ENCODE measurements around the gene LPO. TPM values are rescaled to one million over a fixed set of nuclear protein-coding genes. Genes with fewer than 3 reads are reported as not detected.

LPO gene
- total RNA-seq, 1 donor from 2014 or later: not detected

GRCh38 chr17:58242171-58242784 lies 3.9 kb downstream of the LPO start:
- CTCF ChIA-PET: interaction anchor here (0.9 to 1.6 kb wide), 3 partner anchors 11 to 42 kb away, joined by 3 to 4 read pairs (median 4); no protein-coding TSS in a partner anchor
- DNase-seq (no peak), ATAC-seq (ENCODE audit: low read depth) (no peak)
- TF ChIP-seq, protein P1, sequence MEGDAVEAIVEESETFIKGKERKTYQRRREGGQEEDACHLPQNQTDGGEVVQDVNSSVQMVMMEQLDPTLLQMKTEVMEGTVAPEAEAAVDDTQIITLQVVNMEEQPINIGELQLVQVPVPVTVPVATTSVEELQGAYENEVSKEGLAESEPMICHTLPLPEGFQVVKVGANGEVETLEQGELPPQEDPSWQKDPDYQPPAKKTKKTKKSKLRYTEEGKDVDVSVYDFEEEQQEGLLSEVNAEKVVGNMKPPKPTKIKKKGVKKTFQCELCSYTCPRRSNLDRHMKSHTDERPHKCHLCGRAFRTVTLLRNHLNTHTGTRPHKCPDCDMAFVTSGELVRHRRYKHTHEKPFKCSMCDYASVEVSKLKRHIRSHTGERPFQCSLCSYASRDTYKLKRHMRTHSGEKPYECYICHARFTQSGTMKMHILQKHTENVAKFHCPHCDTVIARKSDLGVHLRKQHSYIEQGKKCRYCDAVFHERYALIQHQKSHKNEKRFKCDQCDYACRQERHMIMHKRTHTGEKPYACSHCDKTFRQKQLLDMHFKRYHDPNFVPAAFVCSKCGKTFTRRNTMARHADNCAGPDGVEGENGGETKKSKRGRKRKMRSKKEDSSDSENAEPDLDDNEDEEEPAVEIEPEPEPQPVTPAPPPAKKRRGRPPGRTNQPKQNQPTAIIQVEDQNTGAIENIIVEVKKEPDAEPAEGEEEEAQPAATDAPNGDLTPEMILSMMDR (IDR thresholded peaks at IDR 0.05): no peak
- intact Hi-C loops (cut with micrococcal nuclease): no loop called here
- H3K9me3 Mint-ChIP-seq: no peaks in the 10 kb centered on the region
- no peak overlapping the region for H3K4me3 Mint-ChIP-seq
- POLR2A ChIA-PET: interaction anchor here (0.6 kb wide), 1 partner anchor 281 kb away, joined by 6 read pairs; no protein-coding TSS in a partner anchor
- H3K36me3 Mint-ChIP-seq (ENCODE audit: low read depth): no peaks in the 10 kb centered on the region
- no peak overlapping the region for H3K27ac Mint-ChIP-seq
- peaks cover 42% of the 10 kb centered on the region for H3K27me3 Mint-ChIP-seq
- no peaks in the 10 kb centered on the region for H3K4me1 Mint-ChIP-seq

DNA sequence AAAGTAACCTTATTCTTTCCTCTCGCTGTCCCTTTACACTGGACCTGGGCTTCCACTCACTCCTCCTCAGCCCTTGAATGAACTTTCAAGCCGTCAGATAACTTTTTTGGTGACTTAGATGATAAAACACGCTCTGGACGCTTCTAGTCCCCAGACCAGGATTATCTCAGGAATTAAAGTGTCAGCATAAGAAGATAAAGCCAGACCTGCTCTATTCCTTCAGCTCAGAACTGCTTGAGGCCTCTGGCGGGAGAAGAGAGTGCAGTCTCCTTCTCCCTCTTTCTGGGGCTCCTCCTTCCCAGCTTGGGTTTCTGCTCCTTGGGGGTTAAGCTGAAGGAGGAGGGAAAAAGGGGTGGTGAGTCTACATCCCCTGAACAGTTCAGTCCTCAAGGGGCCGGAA lies 6.6 kb downstream of the LPO start:
- H3K4me1 Mint-ChIP-seq: peaks cover 11% of the 10 kb centered on the region
- TF ChIP-seq, protein P1 (IDR thresholded peaks at IDR 0.05): no peak
- H3K4me3 Mint-ChIP-seq: no peak overlapping the region
- H3K27me3 Mint-ChIP-seq: peaks cover 34% of the 10 kb centered on the region
- intact Hi-C loops (cut with micrococcal nuclease): loop anchor here (5.0 kb wide), 1 partner anchor 57 kb away; no protein-coding TSS in a partner anchor
- POLR2A ChIA-PET: no interaction called here
- H3K27ac Mint-ChIP-seq: no peak overlapping the region
- H3K9me3 Mint-ChIP-seq: no peaks in the 10 kb centered on the region
- CTCF ChIA-PET: no interaction called here
- no peak for ATAC-seq (ENCODE audit: low read depth)
- H3K36me3 Mint-ChIP-seq (ENCODE audit: low read depth): no peaks in the 10 kb centered on the region
- no peak for DNase-seq

GRCh38 chr17:58245428-58246103 lies 7.2 kb downstream of the LPO start:
- DNase-seq: no peak
- H3K9me3 Mint-ChIP-seq: no peaks in the 10 kb centered on the region
- no peak for ATAC-seq (ENCODE audit: low read depth)
- intact Hi-C loops (cut with micrococcal nuclease): loop anchor here (5.0 kb wide), 1 partner anchor 57 kb away; no protein-coding TSS in a partner anchor
- CTCF ChIA-PET: no interaction called here
- POLR2A ChIA-PET: no interaction called here
- no peak overlapping the region for H3K4me3 Mint-ChIP-seq
- peaks cover 14% of the 10 kb centered on the region for H3K4me1 Mint-ChIP-seq
- H3K27ac Mint-ChIP-seq: no peak overlapping the region
- no peaks in the 10 kb centered on the region for H3K36me3 Mint-ChIP-seq (ENCODE audit: low read depth)
- TF ChIP-seq, protein P1 (IDR thresholded peaks at IDR 0.05): no peak
- peaks cover 30% of the 10 kb centered on the region for H3K27me3 Mint-ChIP-seq

DNA sequence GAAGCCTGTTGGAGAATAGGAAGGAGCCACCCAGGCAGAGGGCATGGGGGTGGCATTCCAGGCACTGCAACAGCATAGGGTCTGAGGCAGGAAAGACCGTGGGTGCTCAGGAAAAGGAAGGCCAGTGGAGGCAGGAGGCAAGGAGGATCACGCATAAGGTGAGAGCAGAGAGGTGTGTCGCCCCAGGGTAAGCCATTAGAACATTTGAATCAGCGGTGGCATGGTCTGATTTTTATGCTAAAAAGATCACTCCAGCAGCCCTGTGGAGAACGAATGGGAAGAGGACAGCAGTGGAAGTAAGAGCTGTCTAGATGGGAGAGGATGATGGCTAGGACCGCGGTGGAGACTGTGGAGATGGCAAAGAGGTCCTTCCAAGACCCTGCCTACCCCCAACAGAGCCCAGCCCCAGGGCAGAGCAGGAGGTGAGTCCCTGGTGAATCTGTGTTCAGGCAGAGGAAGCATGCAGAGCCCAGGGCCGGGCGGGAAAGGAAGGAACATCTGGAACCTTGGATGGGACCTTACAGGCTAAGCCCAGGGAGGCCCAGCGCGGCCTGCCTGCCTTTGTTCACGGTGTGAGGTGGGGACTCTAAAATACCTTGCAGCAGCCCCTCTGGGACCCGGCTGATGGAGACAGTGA lies 7.8 kb downstream of the LPO start:
- Mint-ChIP-seq H3K27ac (no peak overlapping the region), H3K27me3 (peaks cover 26% of the 10 kb centered on the region), H3K4me3 (no peak overlapping the region), H3K4me1 (peaks cover 14% of the 10 kb centered on the region), H3K36me3 (ENCODE audit: low read depth) (no peaks in the 10 kb centered on the region), H3K9me3 (no peaks in the 10 kb centered on the region)
- CTCF ChIA-PET: interaction anchor here (1.0 kb wide), 1 partner anchor 13 kb away, joined by 3 read pairs; no protein-coding TSS in a partner anchor
- POLR2A ChIA-PET: no interaction called here
- DNase-seq (no peak), ATAC-seq (ENCODE audit: low read depth) (no peak)
- TF ChIP-seq, protein P1 (IDR thresholded peaks at IDR 0.05): no peak
- intact Hi-C loops (cut with micrococcal nuclease): loop anchor here (5.0 kb wide), 1 partner anchor 56 kb away; no protein-coding TSS in a partner anchor

GRCh38 chr17:58246781-58247180 lies 8.4 kb downstream of the LPO start:
- H3K27me3 Mint-ChIP-seq: peaks cover 20% of the 10 kb centered on the region
- CTCF ChIA-PET: interaction anchor here (1.0 to 3.9 kb wide), 2 partner anchors 14 to 47 kb away, joined by 3 to 35 read pairs; no protein-coding TSS in a partner anchor
- intact Hi-C loops (cut with micrococcal nuclease): loop anchor here (5.0 kb wide), 1 partner anchor 56 kb away; no protein-coding TSS in a partner anchor
- H3K4me3 Mint-ChIP-seq: no peak overlapping the region
- no peak for ATAC-seq (ENCODE audit: low read depth)
- no peaks in the 10 kb centered on the region for H3K36me3 Mint-ChIP-seq (ENCODE audit: low read depth)
- peaks cover 14% of the 10 kb centered on the region for H3K4me1 Mint-ChIP-seq
- TF ChIP-seq, protein P1 (IDR thresholded peaks at IDR 0.05): no peak
- POLR2A ChIA-PET: interaction anchor here (0.9 kb wide), 1 partner anchor 14 kb away, joined by 4 read pairs; no protein-coding TSS in a partner anchor
- DNase-seq: no peak
- H3K27ac Mint-ChIP-seq: no peak overlapping the region
- no peaks in the 10 kb centered on the region for H3K9me3 Mint-ChIP-seq

Data from activated B cell treated with CpG ODN at 0.5 μM for 24 hours (primary cell).